SK-N-SH (cell line): ENCODE data around the gene DLEC1. TPM values are rescaled to one million over a fixed set of nuclear protein-coding genes. Genes with fewer than 3 reads are reported as not detected.

Experiments
- CTCF ChIA-PET: fragments of 300-600, 350-600 bp; formaldehyde crosslinking; extraction: SDS; loops from one replicate; lab custom pipeline; 2021; lab: Yijun Ruan, JAX
- POLR2A ChIA-PET: fragments of 350-600 bp; sonication (Branson Sonifier 250); formaldehyde crosslinking; extraction: SDS; loops from one replicate; lab custom pipeline; 2020; ENCODE audit warnings: antibody characterized with exemption, inconsistent platforms; lab: Yijun Ruan, JAX
- DNase-seq: peaks from one replicate; pipeline ENCODE4 v3.0.0; 2012
- H2AFZ ChIP-seq: fragments of 200-600 bp; sonication (generic); 2 replicates; pipeline ENCODE4 v1.8.1; 2016; ENCODE audit warnings: antibody characterized with exemption, mild to moderate bottlenecking, low read depth
- H3F3A ChIP-seq: fragments of 200-600 bp; sonication (generic); replicated peaks from 2 replicates; pipeline ENCODE3; 2016; ENCODE audit warnings: antibody characterized with exemption, mild to moderate bottlenecking; ENCODE audit not compliant: insufficient read depth
- H3K27ac ChIP-seq, 2 experiments: fragments of 200-500 bp in 1 of 2; fragments of 200-600 bp in 1 of 2; sonication (Bioruptor generic) in 1 of 2; sonication (generic), shearing (Covaris generic) in 1 of 2; 2 replicates each; pipeline versions ENCODE4 v1.5.1 to v1.6.1; 2014 to 2016; ENCODE audit warnings: low read depth in 2 of 2, inconsistent platforms in 1 of 2, low read length in 1 of 2, mild to moderate bottlenecking in 1 of 2, mixed read lengths in 1 of 2
- H3K27me3 ChIP-seq: fragments of 200-600 bp; sonication (generic), shearing (Covaris generic); 2 replicates; pipeline ENCODE4 v1.6.1; 2016; ENCODE audit warnings: mixed run types; ENCODE audit not compliant: insufficient read depth
- H3K36me3 ChIP-seq, 2 experiments: fragments of 200-500 bp in 1 of 2; fragments of 200-600 bp in 1 of 2; sonication (Bioruptor generic) in 1 of 2; sonication (generic) in 1 of 2; replicated peaks in 1 of 2; 2 replicates each; pipeline versions ENCODE3 to v1.5.1; 2014 to 2016; ENCODE audit warnings: low read length in 1 of 2, mild to moderate bottlenecking in 1 of 2; ENCODE audit not compliant: insufficient read depth in 2 of 2, control insufficient read depth in 1 of 2
- H3K4me1 ChIP-seq, 2 experiments: fragments of 200-500 bp in 1 of 2; fragments of 200-600 bp in 1 of 2; sonication (Bioruptor generic) in 1 of 2; sonication (generic), shearing (Covaris generic) in 1 of 2; 2 replicates each; pipeline versions ENCODE4 v1.5.1 to v1.6.1; 2014 to 2016; ENCODE audit warnings: low read depth in 1 of 2, low read length in 1 of 2, mixed run types in 1 of 2; ENCODE audit not compliant: insufficient read depth in 2 of 2, control insufficient read depth in 1 of 2
- H3K4me2 ChIP-seq: fragments of 200-600 bp; sonication (generic), shearing (Covaris generic); 2 replicates; pipeline ENCODE4 v1.6.1; 2017; ENCODE audit warnings: mixed run types
- H3K4me3 ChIP-seq, 2 experiments: fragments of 200-500 bp in 1 of 2; fragments of 200-600 bp in 1 of 2; sonication (Bioruptor generic) in 1 of 2; sonication (generic), shearing (Covaris generic) in 1 of 2; 2 replicates each; pipeline versions ENCODE4 v1.5.1 to v1.8.1; 2014 to 2016; ENCODE audit warnings: low read depth in 2 of 2, inconsistent platforms in 1 of 2, low read length in 1 of 2, mild to moderate bottlenecking in 1 of 2, mixed read lengths in 1 of 2, moderate library complexity in 1 of 2
- H3K79me2 ChIP-seq: fragments of 200-600 bp; sonication (generic); 2 replicates; pipeline ENCODE4 v1.8.1; 2017; ENCODE audit warnings: mild to moderate bottlenecking; ENCODE audit not compliant: insufficient read depth
- H3K9ac ChIP-seq: fragments of 200-600 bp; sonication (generic); 2 replicates; pipeline ENCODE4 v1.6.1; 2017; ENCODE audit warnings: mixed run types
- H3K9me2 ChIP-seq: fragments of 200-600 bp; sonication (generic); 2 replicates; pipeline ENCODE4 v1.6.1; 2017; ENCODE audit warnings: mixed run types
- H3K9me3 ChIP-seq: fragments of 200-600 bp; sonication (generic); 2 replicates; pipeline ENCODE4 v1.6.1; 2017; ENCODE audit warnings: mixed run types, mild to moderate bottlenecking, moderate library complexity
- H4K20me1 ChIP-seq: fragments of 200-600 bp; sonication (generic); 2 replicates; pipeline ENCODE4 v1.6.1; 2017; ENCODE audit warnings: mild to moderate bottlenecking, mixed run types; ENCODE audit not compliant: insufficient read depth
- CHD2 ChIP-seq: fragments of 150-350 bp; IDR thresholded peaks from 2 replicates; pipeline ENCODE4 v1.6.1; 2018; ENCODE audit warnings: low read length; ENCODE audit not compliant: partially characterized antibody
- ELF1 ChIP-seq: IDR thresholded peaks from 2 replicates; pipeline ENCODE4 v1.4.0; 2012
- FOSL2 ChIP-seq: IDR thresholded peaks from 2 replicates; pipeline ENCODE4 v1.4.0; 2012; ENCODE audit warnings: low read depth, mild to moderate bottlenecking, moderate library complexity, borderline replicate concordance
- FOXM1 ChIP-seq: IDR thresholded peaks from 2 replicates; pipeline ENCODE4 v1.4.0; 2012; ENCODE audit warnings: low read depth, mild to moderate bottlenecking
- GATA2 ChIP-seq: sonication (generic); formaldehyde crosslinking; IDR thresholded peaks from 2 replicates; pipeline ENCODE4 v1.5.0; 2020; ENCODE audit warnings: mild to moderate bottlenecking, missing genetic modification reagents
- MAX ChIP-seq: IDR thresholded peaks from 2 replicates; pipeline ENCODE4 v1.4.0; 2012; ENCODE audit warnings: low read depth
- MXI1 ChIP-seq: IDR thresholded peaks from 2 replicates; pipeline ENCODE4 v1.6.1; 2012; ENCODE audit warnings: mild to moderate bottlenecking, low read depth, low read length, improper control_type of control experiment
- PBX3 ChIP-seq: IDR thresholded peaks from 2 replicates; pipeline ENCODE4; 2012
- RAD21 ChIP-seq: IDR thresholded peaks from 2 replicates; pipeline ENCODE4 v1.6.1; 2012; ENCODE audit warnings: mild to moderate bottlenecking, low read length
- REST ChIP-seq: IDR thresholded peaks from 2 replicates; pipeline ENCODE4 v1.6.1; 2012; ENCODE audit warnings: mild to moderate bottlenecking, low read depth, low read length, moderate library complexity
- RFX5 ChIP-seq: IDR thresholded peaks from 2 replicates; pipeline ENCODE4 v1.6.1; 2012; ENCODE audit warnings: mild to moderate bottlenecking, improper control_type of control experiment, low read length
- RXRA ChIP-seq: IDR thresholded peaks from 2 replicates; pipeline ENCODE4 v1.4.0; 2012; ENCODE audit warnings: low read depth, mild to moderate bottlenecking, borderline replicate concordance
- SIN3A ChIP-seq: IDR thresholded peaks from 2 replicates; pipeline ENCODE4 v1.6.1; 2012; ENCODE audit warnings: low read depth, mild to moderate bottlenecking, low read length, moderate library complexity, borderline replicate concordance
- SMC3 ChIP-seq: IDR thresholded peaks from 2 replicates; pipeline ENCODE4 v1.6.1; 2012; ENCODE audit warnings: low read depth, low read length, improper control_type of control experiment
- TCF12 ChIP-seq: IDR thresholded peaks from 2 replicates; pipeline ENCODE4 v1.4.0; 2012
- USF1 ChIP-seq: IDR thresholded peaks from 2 replicates; pipeline ENCODE4 v1.4.0; 2012; ENCODE audit warnings: low read depth, borderline replicate concordance
- USF2 ChIP-seq: fragments of 150-350 bp; IDR thresholded peaks from 2 replicates; pipeline ENCODE4 v1.6.1; 2017; ENCODE audit warnings: antibody characterized with exemption, low read length, low read depth, borderline replicate concordance
- YY1 ChIP-seq: IDR thresholded peaks from 2 replicates; pipeline ENCODE4 v1.4.0; 2012; ENCODE audit warnings: low read depth, mild to moderate bottlenecking
- WGBS: methylation state at CpG from one replicate; pipeline ENCODE4 v1.1.6; 2017; ENCODE audit warnings: low lambda C conversion rate; 5-methylcytosine and 5-hydroxymethylcytosine counted together
- polyA plus RNA-seq, 3 experiments: library from polyadenylated mRNA; depleted of rRNA; stranded (reverse); fragments of >200 nt; gene quantifications; 2 replicates each; pipeline ENCODE4 v1.2.3, GENCODE V29; 2012

DLEC1 gene
- polyA plus RNA-seq, 1 of the 3 experiments (the other 2 are of a cell fraction) = 0.02 TPM

- H4K20me1 ChIP-seq = no peaks in the 10 kb centered on the region
- H2AFZ ChIP-seq = no peak overlapping the region
- no peaks in the 10 kb centered on the region for H3K9me2 ChIP-seq
- TF ChIP-seq FOXM1 (no peak), ELF1 (no peak), CHD2 (no peak), TCF12 (no peak), YY1 (no peak), USF2 (no peak), PBX3 (no peak)
- no peak for DNase-seq
- no peaks in the 10 kb centered on the region for H3K36me3 ChIP-seq
- ChIA-PET CTCF (no interaction called here), POLR2A (no interaction called here)
- 79% methylated on average over 6 of the region's 6 CpGs for WGBS
- H3K4me2 ChIP-seq = no peak overlapping the region
- H3K9ac ChIP-seq = no peak overlapping the region
- no peaks in the 10 kb centered on the region for H3K79me2 ChIP-seq
- no peaks in the 10 kb centered on the region for H3K27me3 ChIP-seq
- H3K4me3 ChIP-seq = no peak overlapping the region
- H3F3A ChIP-seq = peaks cover 4% of the 10 kb centered on the region
- peaks cover 0 to 8% of the 10 kb centered on the region in 2 experiments; a peak in 2 of 4 replicates for H3K4me1 ChIP-seq
- H3K9me3 ChIP-seq = no peaks in the 10 kb centered on the region
- H3K27ac ChIP-seq = no peak overlapping the region
Observed at GRCh38 chr3:37991109-37991508, 47.9 kb upstream of the DLEC1 start.

GRCh38 chr3:37991823-37992222, 47.2 kb upstream of the DLEC1 start:
- Histone ChIP-seq H3K9ac (no peak overlapping the region), H3K9me2 (no peaks in the 10 kb centered on the region), H4K20me1 (no peaks in the 10 kb centered on the region), H3K27ac (no peak overlapping the region), H2AFZ (no peak overlapping the region), H3K79me2 (no peaks in the 10 kb centered on the region), H3K9me3 (no peaks in the 10 kb centered on the region), H3K4me3 (no peak overlapping the region), H3K27me3 (no peaks in the 10 kb centered on the region), H3K4me2 (no peak overlapping the region), H3K36me3 (no peaks in the 10 kb centered on the region), H3K4me1 (peaks cover 0 to 8% of the 10 kb centered on the region in 2 experiments; a peak in 2 of 4 replicates), H3F3A (peaks cover 4% of the 10 kb centered on the region)
- TF ChIP-seq FOSL2 (no peak), RAD21 (no peak), USF1 (no peak), SMC3 (no peak), MAX (no peak), GATA2 (CRISPR knock-in tag) (no peak), ELF1 (no peak), REST (no peak), PBX3 (no peak), RFX5 (no peak), MXI1 (no peak), RXRA (no peak), FOXM1 (no peak), SIN3A (no peak), USF2 (no peak)
- DNase-seq = no peak
- 92% methylated on average over 2 of the region's 7 CpGs for WGBS
- ChIA-PET CTCF (interaction anchor here (1.3 to 1.5 kb wide), 3 partner anchors 9 to 23 kb away, joined by 3 to 5 read pairs (median 3); no protein-coding TSS in a partner anchor), POLR2A (no interaction called here)
